SK-N-SH (cell line): ENCODE data around the gene ASAP2. TPM values are rescaled to one million over a fixed set of nuclear protein-coding genes. Genes with fewer than 3 reads are reported as not detected.

Experiments
- CTCF ChIA-PET: fragments of 300-600, 350-600 bp; formaldehyde crosslinking; extraction: SDS; loops from one replicate; lab custom pipeline; 2021; lab: Yijun Ruan, JAX
- POLR2A ChIA-PET: fragments of 350-600 bp; sonication (Branson Sonifier 250); formaldehyde crosslinking; extraction: SDS; loops from one replicate; lab custom pipeline; 2020; ENCODE audit warnings: antibody characterized with exemption, inconsistent platforms; lab: Yijun Ruan, JAX
- DNase-seq: peaks from one replicate; pipeline ENCODE4 v3.0.0; 2012
- H2AFZ ChIP-seq: fragments of 200-600 bp; sonication (generic); 2 replicates; pipeline ENCODE4 v1.8.1; 2016; ENCODE audit warnings: antibody characterized with exemption, mild to moderate bottlenecking, low read depth
- H3F3A ChIP-seq: fragments of 200-600 bp; sonication (generic); replicated peaks from 2 replicates; pipeline ENCODE3; 2016; ENCODE audit warnings: antibody characterized with exemption, mild to moderate bottlenecking; ENCODE audit not compliant: insufficient read depth
- H3K27ac ChIP-seq, 2 experiments: fragments of 200-500 bp in 1 of 2; fragments of 200-600 bp in 1 of 2; sonication (Bioruptor generic) in 1 of 2; sonication (generic), shearing (Covaris generic) in 1 of 2; 2 replicates each; pipeline versions ENCODE4 v1.5.1 to v1.6.1; 2014 to 2016; ENCODE audit warnings: low read depth in 2 of 2, inconsistent platforms in 1 of 2, low read length in 1 of 2, mild to moderate bottlenecking in 1 of 2, mixed read lengths in 1 of 2
- H3K27me3 ChIP-seq: fragments of 200-600 bp; sonication (generic), shearing (Covaris generic); 2 replicates; pipeline ENCODE4 v1.6.1; 2016; ENCODE audit warnings: mixed run types; ENCODE audit not compliant: insufficient read depth
- H3K36me3 ChIP-seq, 2 experiments: fragments of 200-500 bp in 1 of 2; fragments of 200-600 bp in 1 of 2; sonication (Bioruptor generic) in 1 of 2; sonication (generic) in 1 of 2; replicated peaks in 1 of 2; 2 replicates each; pipeline versions ENCODE3 to v1.5.1; 2014 to 2016; ENCODE audit warnings: low read length in 1 of 2, mild to moderate bottlenecking in 1 of 2; ENCODE audit not compliant: insufficient read depth in 2 of 2, control insufficient read depth in 1 of 2
- H3K4me1 ChIP-seq, 2 experiments: fragments of 200-500 bp in 1 of 2; fragments of 200-600 bp in 1 of 2; sonication (Bioruptor generic) in 1 of 2; sonication (generic), shearing (Covaris generic) in 1 of 2; 2 replicates each; pipeline versions ENCODE4 v1.5.1 to v1.6.1; 2014 to 2016; ENCODE audit warnings: low read depth in 1 of 2, low read length in 1 of 2, mixed run types in 1 of 2; ENCODE audit not compliant: insufficient read depth in 2 of 2, control insufficient read depth in 1 of 2
- H3K4me2 ChIP-seq: fragments of 200-600 bp; sonication (generic), shearing (Covaris generic); 2 replicates; pipeline ENCODE4 v1.6.1; 2017; ENCODE audit warnings: mixed run types
- H3K4me3 ChIP-seq, 2 experiments: fragments of 200-500 bp in 1 of 2; fragments of 200-600 bp in 1 of 2; sonication (Bioruptor generic) in 1 of 2; sonication (generic), shearing (Covaris generic) in 1 of 2; 2 replicates each; pipeline versions ENCODE4 v1.5.1 to v1.8.1; 2014 to 2016; ENCODE audit warnings: low read depth in 2 of 2, inconsistent platforms in 1 of 2, low read length in 1 of 2, mild to moderate bottlenecking in 1 of 2, mixed read lengths in 1 of 2, moderate library complexity in 1 of 2
- H3K79me2 ChIP-seq: fragments of 200-600 bp; sonication (generic); 2 replicates; pipeline ENCODE4 v1.8.1; 2017; ENCODE audit warnings: mild to moderate bottlenecking; ENCODE audit not compliant: insufficient read depth
- H3K9ac ChIP-seq: fragments of 200-600 bp; sonication (generic); 2 replicates; pipeline ENCODE4 v1.6.1; 2017; ENCODE audit warnings: mixed run types
- H3K9me2 ChIP-seq: fragments of 200-600 bp; sonication (generic); 2 replicates; pipeline ENCODE4 v1.6.1; 2017; ENCODE audit warnings: mixed run types
- H3K9me3 ChIP-seq: fragments of 200-600 bp; sonication (generic); 2 replicates; pipeline ENCODE4 v1.6.1; 2017; ENCODE audit warnings: mixed run types, mild to moderate bottlenecking, moderate library complexity
- H4K20me1 ChIP-seq: fragments of 200-600 bp; sonication (generic); 2 replicates; pipeline ENCODE4 v1.6.1; 2017; ENCODE audit warnings: mild to moderate bottlenecking, mixed run types; ENCODE audit not compliant: insufficient read depth
- CHD2 ChIP-seq: fragments of 150-350 bp; IDR thresholded peaks from 2 replicates; pipeline ENCODE4 v1.6.1; 2018; ENCODE audit warnings: low read length; ENCODE audit not compliant: partially characterized antibody
- ELF1 ChIP-seq: IDR thresholded peaks from 2 replicates; pipeline ENCODE4 v1.4.0; 2012
- EZH2phosphoT487 ChIP-seq: fragments of 200-600 bp; sonication (generic); IDR thresholded peaks from 2 replicates; pipeline ENCODE4 v1.6.1; 2017; ENCODE audit warnings: low read depth, mixed run types, mild to moderate bottlenecking, antibody characterized with exemption, moderate library complexity, borderline replicate concordance
- FOSL2 ChIP-seq: IDR thresholded peaks from 2 replicates; pipeline ENCODE4 v1.4.0; 2012; ENCODE audit warnings: low read depth, mild to moderate bottlenecking, moderate library complexity, borderline replicate concordance
- MEF2A ChIP-seq: IDR thresholded peaks from 2 replicates; pipeline ENCODE4 v1.4.0; 2012; ENCODE audit warnings: low read depth, borderline replicate concordance
- MXI1 ChIP-seq: IDR thresholded peaks from 2 replicates; pipeline ENCODE4 v1.6.1; 2012; ENCODE audit warnings: mild to moderate bottlenecking, low read depth, low read length, improper control_type of control experiment
- NFIC ChIP-seq: IDR thresholded peaks from 2 replicates; pipeline ENCODE4 v1.4.0; 2012; ENCODE audit warnings: borderline replicate concordance
- NRF1 ChIP-seq: IDR thresholded peaks from 2 replicates; pipeline ENCODE4 v1.6.1; 2012; ENCODE audit warnings: low read depth, mild to moderate bottlenecking, low read length
- RAD21 ChIP-seq: IDR thresholded peaks from 2 replicates; pipeline ENCODE4 v1.6.1; 2012; ENCODE audit warnings: mild to moderate bottlenecking, low read length
- RCOR1 ChIP-seq: fragments of 150-350 bp; IDR thresholded peaks from 2 replicates; pipeline ENCODE4 v1.6.1; 2017; ENCODE audit warnings: antibody characterized with exemption, low read length
- SIN3A ChIP-seq: IDR thresholded peaks from 2 replicates; pipeline ENCODE4 v1.6.1; 2012; ENCODE audit warnings: low read depth, mild to moderate bottlenecking, low read length, moderate library complexity, borderline replicate concordance
- SMC3 ChIP-seq: IDR thresholded peaks from 2 replicates; pipeline ENCODE4 v1.6.1; 2012; ENCODE audit warnings: low read depth, low read length, improper control_type of control experiment
- TCF12 ChIP-seq: IDR thresholded peaks from 2 replicates; pipeline ENCODE4 v1.4.0; 2012
- TEAD4 ChIP-seq: IDR thresholded peaks from 2 replicates; pipeline ENCODE4 v1.4.0; 2012; ENCODE audit warnings: mild to moderate bottlenecking, borderline replicate concordance; ENCODE audit not compliant: insufficient read depth
- USF1 ChIP-seq: IDR thresholded peaks from 2 replicates; pipeline ENCODE4 v1.4.0; 2012; ENCODE audit warnings: low read depth, borderline replicate concordance
- USF2 ChIP-seq: fragments of 150-350 bp; IDR thresholded peaks from 2 replicates; pipeline ENCODE4 v1.6.1; 2017; ENCODE audit warnings: antibody characterized with exemption, low read length, low read depth, borderline replicate concordance
- YY1 ChIP-seq: IDR thresholded peaks from 2 replicates; pipeline ENCODE4 v1.4.0; 2012; ENCODE audit warnings: low read depth, mild to moderate bottlenecking
- WGBS: methylation state at CpG from one replicate; pipeline ENCODE4 v1.1.6; 2017; ENCODE audit warnings: low lambda C conversion rate; 5-methylcytosine and 5-hydroxymethylcytosine counted together
- polyA plus RNA-seq, 3 experiments: library from polyadenylated mRNA; depleted of rRNA; stranded (reverse); fragments of >200 nt; gene quantifications; 2 replicates each; pipeline ENCODE4 v1.2.3, GENCODE V29; 2012
- TF ChIP-seq, protein P1 (sequence below): IDR thresholded peaks from 2 replicates; pipeline ENCODE4 v1.4.0; 2012; ENCODE audit warnings: low read depth, borderline replicate concordance
- TF ChIP-seq, protein P2 (sequence below): IDR thresholded peaks from 2 replicates; pipeline ENCODE4 v1.6.1; 2012; ENCODE audit warnings: mild to moderate bottlenecking, low read depth, low read length, moderate library complexity

The ASAP2 gene
- polyA plus RNA-seq, 1 of the 3 experiments (the other 2 are of a cell fraction) = 37.9 TPM

DNA sequence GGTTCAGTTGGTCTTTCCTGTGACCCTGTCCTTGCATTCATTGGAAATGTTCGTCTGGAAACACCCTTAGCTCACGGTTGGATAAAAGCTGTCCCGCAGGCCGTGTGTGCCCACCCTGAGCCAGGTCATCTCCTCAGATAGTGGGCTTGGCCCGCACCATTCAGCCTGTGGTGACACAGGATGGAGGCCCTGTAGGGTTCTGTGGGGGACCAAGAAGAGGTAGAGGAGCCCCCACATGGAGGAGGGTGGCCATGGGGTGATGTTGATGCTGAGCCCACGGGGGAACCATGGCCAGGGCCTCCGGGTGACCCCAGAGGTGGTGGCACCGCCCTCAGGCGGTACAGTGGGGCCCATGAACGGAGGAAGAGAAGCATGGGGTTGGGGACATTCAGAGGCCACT, 62.7 kb downstream of the ASAP2 start:
- Histone ChIP-seq H3K36me3 (peaks cover 0 to 26% of the 10 kb centered on the region in 2 experiments), H3K79me2 (peaks cover 100% of the 10 kb centered on the region), H3K4me3 (no peak overlapping the region), H3K27me3 (no peaks in the 10 kb centered on the region), H3K9me2 (no peaks in the 10 kb centered on the region), H3K4me2 (no peak overlapping the region), H3K9ac (no peak overlapping the region), H3F3A (peaks cover 6% of the 10 kb centered on the region), H4K20me1 (peaks cover 53% of the 10 kb centered on the region), H3K9me3 (no peaks in the 10 kb centered on the region; the same call in 1 of the 2 replicates), H2AFZ (no peak overlapping the region), H3K27ac (peak overlapping the region in 1 of 2 experiments; percentile 1; a peak in 1 of 4 replicates), H3K4me1 (peaks cover 15 to 30% of the 10 kb centered on the region in 2 experiments; a peak in 2 of 4 replicates)
- TF ChIP-seq TCF12 (no peak), SIN3A (no peak), FOSL2 (no peak), NRF1 (no peak), YY1 (no peak), EZH2phosphoT487 (no peak)
- ChIA-PET CTCF (no interaction called here), POLR2A (no interaction called here)
- DNase-seq = no peak
- WGBS = 95% methylated on average over 10 of the region's 10 CpGs

DNA sequence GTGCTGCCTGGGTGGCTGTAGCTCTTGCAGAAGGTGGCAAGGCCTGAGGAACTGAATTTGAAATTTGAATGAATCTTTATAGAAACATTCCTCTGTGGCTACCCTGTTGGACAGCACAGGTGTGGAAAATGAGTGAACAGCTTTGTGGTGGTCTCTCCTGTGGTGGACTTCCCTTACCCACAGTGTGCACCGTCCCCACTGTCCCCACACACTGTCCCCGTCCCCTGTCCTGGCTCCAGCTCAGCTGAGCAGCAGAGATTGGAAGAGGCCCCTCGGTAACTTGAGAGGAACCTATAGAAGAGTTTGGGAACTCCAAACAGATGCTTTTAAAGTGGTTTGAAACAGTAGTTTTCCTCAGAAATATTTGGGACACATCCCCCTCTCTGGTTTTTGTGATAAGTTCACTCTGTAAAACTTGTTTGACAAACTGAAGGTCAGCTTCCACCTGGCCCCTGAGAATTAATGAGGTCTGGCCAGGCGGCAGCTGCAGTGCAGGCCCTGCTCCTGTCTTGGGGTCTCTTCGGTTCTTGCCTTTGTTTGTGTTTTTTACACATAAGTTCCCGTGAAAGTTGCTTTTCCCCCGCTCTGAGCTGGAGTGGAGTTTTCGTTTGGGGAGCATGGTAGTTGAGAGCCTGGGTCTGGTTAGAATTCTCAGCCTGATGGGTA, 63.2 kb downstream of the ASAP2 start:
- peaks cover 0 to 26% of the 10 kb centered on the region in 2 experiments for H3K36me3 ChIP-seq
- no peak for TF ChIP-seq TEAD4
- no peak for TF ChIP-seq NRF1
- no peak for TF ChIP-seq ELF1
- no peak for TF ChIP-seq MXI1
- no peak for TF ChIP-seq CHD2
- TF ChIP-seq SMC3 = no peak
- no peak for TF ChIP-seq RAD21
- TF ChIP-seq MEF2A = no peak
- TF ChIP-seq, protein P1, sequence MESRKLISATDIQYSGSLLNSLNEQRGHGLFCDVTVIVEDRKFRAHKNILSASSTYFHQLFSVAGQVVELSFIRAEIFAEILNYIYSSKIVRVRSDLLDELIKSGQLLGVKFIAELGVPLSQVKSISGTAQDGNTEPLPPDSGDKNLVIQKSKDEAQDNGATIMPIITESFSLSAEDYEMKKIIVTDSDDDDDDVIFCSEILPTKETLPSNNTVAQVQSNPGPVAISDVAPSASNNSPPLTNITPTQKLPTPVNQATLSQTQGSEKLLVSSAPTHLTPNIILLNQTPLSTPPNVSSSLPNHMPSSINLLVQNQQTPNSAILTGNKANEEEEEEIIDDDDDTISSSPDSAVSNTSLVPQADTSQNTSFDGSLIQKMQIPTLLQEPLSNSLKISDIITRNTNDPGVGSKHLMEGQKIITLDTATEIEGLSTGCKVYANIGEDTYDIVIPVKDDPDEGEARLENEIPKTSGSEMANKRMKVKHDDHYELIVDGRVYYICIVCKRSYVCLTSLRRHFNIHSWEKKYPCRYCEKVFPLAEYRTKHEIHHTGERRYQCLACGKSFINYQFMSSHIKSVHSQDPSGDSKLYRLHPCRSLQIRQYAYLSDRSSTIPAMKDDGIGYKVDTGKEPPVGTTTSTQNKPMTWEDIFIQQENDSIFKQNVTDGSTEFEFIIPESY = no peak
- no peak for TF ChIP-seq NFIC
- TF ChIP-seq USF2 = no peak
- TF ChIP-seq USF1 = no peak
- no peak for TF ChIP-seq RCOR1
- TF ChIP-seq, protein P2, sequence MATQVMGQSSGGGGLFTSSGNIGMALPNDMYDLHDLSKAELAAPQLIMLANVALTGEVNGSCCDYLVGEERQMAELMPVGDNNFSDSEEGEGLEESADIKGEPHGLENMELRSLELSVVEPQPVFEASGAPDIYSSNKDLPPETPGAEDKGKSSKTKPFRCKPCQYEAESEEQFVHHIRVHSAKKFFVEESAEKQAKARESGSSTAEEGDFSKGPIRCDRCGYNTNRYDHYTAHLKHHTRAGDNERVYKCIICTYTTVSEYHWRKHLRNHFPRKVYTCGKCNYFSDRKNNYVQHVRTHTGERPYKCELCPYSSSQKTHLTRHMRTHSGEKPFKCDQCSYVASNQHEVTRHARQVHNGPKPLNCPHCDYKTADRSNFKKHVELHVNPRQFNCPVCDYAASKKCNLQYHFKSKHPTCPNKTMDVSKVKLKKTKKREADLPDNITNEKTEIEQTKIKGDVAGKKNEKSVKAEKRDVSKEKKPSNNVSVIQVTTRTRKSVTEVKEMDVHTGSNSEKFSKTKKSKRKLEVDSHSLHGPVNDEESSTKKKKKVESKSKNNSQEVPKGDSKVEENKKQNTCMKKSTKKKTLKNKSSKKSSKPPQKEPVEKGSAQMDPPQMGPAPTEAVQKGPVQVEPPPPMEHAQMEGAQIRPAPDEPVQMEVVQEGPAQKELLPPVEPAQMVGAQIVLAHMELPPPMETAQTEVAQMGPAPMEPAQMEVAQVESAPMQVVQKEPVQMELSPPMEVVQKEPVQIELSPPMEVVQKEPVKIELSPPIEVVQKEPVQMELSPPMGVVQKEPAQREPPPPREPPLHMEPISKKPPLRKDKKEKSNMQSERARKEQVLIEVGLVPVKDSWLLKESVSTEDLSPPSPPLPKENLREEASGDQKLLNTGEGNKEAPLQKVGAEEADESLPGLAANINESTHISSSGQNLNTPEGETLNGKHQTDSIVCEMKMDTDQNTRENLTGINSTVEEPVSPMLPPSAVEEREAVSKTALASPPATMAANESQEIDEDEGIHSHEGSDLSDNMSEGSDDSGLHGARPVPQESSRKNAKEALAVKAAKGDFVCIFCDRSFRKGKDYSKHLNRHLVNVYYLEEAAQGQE = no peak
- H3K4me2 ChIP-seq = no peak overlapping the region
- H3K9ac ChIP-seq = no peak overlapping the region
- H3K9me3 ChIP-seq = no peaks in the 10 kb centered on the region; the same call in 1 of the 2 replicates
- H2AFZ ChIP-seq = no peak overlapping the region
- H3K9me2 ChIP-seq = no peaks in the 10 kb centered on the region
- H4K20me1 ChIP-seq = peaks cover 55% of the 10 kb centered on the region
- peaks cover 9 to 25% of the 10 kb centered on the region in 2 experiments; a peak in 2 of 4 replicates for H3K4me1 ChIP-seq
- no peak overlapping the region for H3K4me3 ChIP-seq
- POLR2A ChIA-PET = no interaction called here
- peak overlapping the region in 1 of 2 experiments; percentile 1; a peak in 1 of 4 replicates for H3K27ac ChIP-seq
- 92% methylated on average over 8 of the region's 8 CpGs for WGBS
- H3K27me3 ChIP-seq = no peaks in the 10 kb centered on the region
- H3F3A ChIP-seq = peaks cover 6% of the 10 kb centered on the region
- no peak for DNase-seq
- CTCF ChIA-PET = interaction anchor here (0.7 kb wide), 1 partner anchor 20 kb away, joined by 3 read pairs; no protein-coding TSS in a partner anchor
- H3K79me2 ChIP-seq = peaks cover 100% of the 10 kb centered on the region
